SU-DHL-6 (cell line): Measurements from ENCODE around the gene PTPRN2.

ENCODE experiments used
- H2AFZ ChIP-seq: fragments of 200-600 bp; sonication (generic); 2 replicates; pipeline ENCODE4 v1.6.1; 2014; ENCODE audit warnings: low read depth, mild to moderate bottlenecking, moderate library complexity, mixed read lengths, antibody characterized with exemption, low read length; ENCODE audit not compliant: severe bottlenecking
- H3F3A ChIP-seq: fragments of 200-600 bp; shearing (Covaris generic); 2 replicates; pipeline ENCODE4 v1.6.0; 2016; ENCODE audit warnings: antibody characterized with exemption, mild to moderate bottlenecking; ENCODE audit not compliant: insufficient read depth
- H3K27ac ChIP-seq: fragments of 200-600 bp; sonication (generic); 2 replicates; pipeline ENCODE4 v1.5.1; 2016; ENCODE audit warnings: low read depth, mild to moderate bottlenecking, low read length, moderate library complexity, mixed read lengths
- H3K27me3 ChIP-seq: fragments of 200-600 bp; sonication (generic), shearing (Covaris generic); 2 replicates; pipeline ENCODE4 v1.6.0; 2014; ENCODE audit warnings: mild to moderate bottlenecking, low read length
- H3K36me3 ChIP-seq: fragments of 200-600 bp; sonication (generic); 2 replicates; pipeline ENCODE4 v1.6.1; 2014; ENCODE audit warnings: mild to moderate bottlenecking, low read length, mixed read lengths
- H3K4me2 ChIP-seq: fragments of 300-600, 200-600 bp; shearing (Covaris generic), sonication (generic); 2 replicates; pipeline ENCODE4 v1.6.0; 2014; ENCODE audit warnings: low read length, low read depth, mild to moderate bottlenecking; ENCODE audit not compliant: poor library complexity, severe bottlenecking
- H3K4me3 ChIP-seq: fragments of 200-600 bp; sonication (generic); 2 replicates; pipeline ENCODE4 v1.5.1; 2014; ENCODE audit warnings: antibody characterized with exemption, low read length, mild to moderate bottlenecking, mixed read lengths; ENCODE audit not compliant: insufficient read depth, poor library complexity, severe bottlenecking
- H3K79me2 ChIP-seq: fragments of 200-600 bp; sonication (generic); 2 replicates; pipeline ENCODE4 v1.6.1; 2014; ENCODE audit warnings: mild to moderate bottlenecking, low read length, moderate library complexity; ENCODE audit not compliant: insufficient read depth
- H3K9ac ChIP-seq: fragments of 200-600 bp; sonication (generic); 2 replicates; pipeline ENCODE4 v1.7.0; 2014; ENCODE audit warnings: mild to moderate bottlenecking, low read length
- H3K9me2 ChIP-seq: fragments of 200-600 bp; sonication (generic); replicated peaks from 2 replicates; pipeline ENCODE4 v1.6.1; 2014; ENCODE audit warnings: low read length; ENCODE audit not compliant: insufficient read depth
- H3K9me3 ChIP-seq: fragments of 200-600 bp; sonication (generic); 2 replicates; pipeline ENCODE4 v1.6.1; 2014; ENCODE audit warnings: low read length, mixed read lengths; ENCODE audit not compliant: insufficient read depth
- H4K20me1 ChIP-seq: fragments of 200-600 bp; sonication (generic); 2 replicates; pipeline ENCODE4 v1.6.1; 2014; ENCODE audit warnings: low read depth, mild to moderate bottlenecking, antibody characterized with exemption, low read length, moderate library complexity, mixed read lengths
- EZH2phosphoT487 ChIP-seq: fragments of 200-600 bp; sonication (generic), shearing (Covaris generic); conservative IDR thresholded peaks from 2 replicates; pipeline ENCODE4 v1.6.1; 2018; ENCODE audit warnings: mild to moderate bottlenecking, antibody characterized with exemption, low read length, moderate library complexity, mixed read lengths
- TF ChIP-seq, protein P1 (sequence below): fragments of 200-600 bp; sonication (generic); IDR thresholded peaks from one replicate; pipeline ENCODE4 v1.5.1; 2017; ENCODE audit warnings: antibody characterized with exemption, mild to moderate bottlenecking, low read length, moderate library complexity; ENCODE audit not compliant: insufficient read depth, poor library complexity, severe bottlenecking

The PTPRN2 gene

GRCh38 chr7:158443014-158443687 is 144.5 kb downstream of the PTPRN2 start:
- Histone ChIP-seq H3K36me3 (no peaks in the 10 kb centered on the region), H3K27me3 (no peaks in the 10 kb centered on the region), H3K79me2 (no peaks in the 10 kb centered on the region), H3F3A (no peaks in the 10 kb centered on the region), H3K9me3 (peaks cover 3% of the 10 kb centered on the region; the same call in 1 of the 2 replicates), H3K9me2 (no peaks in the 10 kb centered on the region), H3K9ac (no peak overlapping the region), H4K20me1 (no peaks in the 10 kb centered on the region), H3K27ac (no peak overlapping the region), H3K4me3 (no peak overlapping the region), H3K4me2 (no peak overlapping the region), H2AFZ (no peak overlapping the region)
- no peak for TF ChIP-seq EZH2phosphoT487
- TF ChIP-seq, protein P1, sequence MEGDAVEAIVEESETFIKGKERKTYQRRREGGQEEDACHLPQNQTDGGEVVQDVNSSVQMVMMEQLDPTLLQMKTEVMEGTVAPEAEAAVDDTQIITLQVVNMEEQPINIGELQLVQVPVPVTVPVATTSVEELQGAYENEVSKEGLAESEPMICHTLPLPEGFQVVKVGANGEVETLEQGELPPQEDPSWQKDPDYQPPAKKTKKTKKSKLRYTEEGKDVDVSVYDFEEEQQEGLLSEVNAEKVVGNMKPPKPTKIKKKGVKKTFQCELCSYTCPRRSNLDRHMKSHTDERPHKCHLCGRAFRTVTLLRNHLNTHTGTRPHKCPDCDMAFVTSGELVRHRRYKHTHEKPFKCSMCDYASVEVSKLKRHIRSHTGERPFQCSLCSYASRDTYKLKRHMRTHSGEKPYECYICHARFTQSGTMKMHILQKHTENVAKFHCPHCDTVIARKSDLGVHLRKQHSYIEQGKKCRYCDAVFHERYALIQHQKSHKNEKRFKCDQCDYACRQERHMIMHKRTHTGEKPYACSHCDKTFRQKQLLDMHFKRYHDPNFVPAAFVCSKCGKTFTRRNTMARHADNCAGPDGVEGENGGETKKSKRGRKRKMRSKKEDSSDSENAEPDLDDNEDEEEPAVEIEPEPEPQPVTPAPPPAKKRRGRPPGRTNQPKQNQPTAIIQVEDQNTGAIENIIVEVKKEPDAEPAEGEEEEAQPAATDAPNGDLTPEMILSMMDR = no peak

DNA sequence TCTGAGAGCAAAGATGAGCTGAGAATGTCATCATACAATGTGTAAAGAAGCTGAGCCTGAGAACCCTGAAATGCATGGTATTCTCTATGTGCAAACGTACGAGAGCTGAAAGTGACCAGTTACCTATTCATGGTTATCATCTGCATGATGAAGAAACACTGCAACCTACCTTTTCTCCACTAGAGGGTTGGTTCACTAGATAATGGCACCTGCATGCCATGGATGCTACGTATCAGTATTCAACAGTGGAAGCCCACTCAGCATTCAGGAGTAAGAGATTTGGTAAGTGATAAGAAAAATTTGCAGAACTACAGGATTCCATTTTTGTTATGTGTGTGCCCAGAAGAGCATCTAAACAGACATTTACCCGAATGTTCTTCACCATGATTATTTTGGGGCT is 145.4 kb downstream of the PTPRN2 start:
- H3F3A ChIP-seq = no peaks in the 10 kb centered on the region
- H3K4me3 ChIP-seq = no peak overlapping the region
- no peak overlapping the region for H3K4me2 ChIP-seq
- no peak overlapping the region for H3K9ac ChIP-seq
- H3K36me3 ChIP-seq = no peaks in the 10 kb centered on the region
- H3K27me3 ChIP-seq = no peaks in the 10 kb centered on the region
- peaks cover 3% of the 10 kb centered on the region; the same call in 1 of the 2 replicates for H3K9me3 ChIP-seq
- H4K20me1 ChIP-seq = no peaks in the 10 kb centered on the region
- no peak overlapping the region for H3K27ac ChIP-seq
- H3K9me2 ChIP-seq = no peaks in the 10 kb centered on the region
- no peaks in the 10 kb centered on the region for H3K79me2 ChIP-seq
- no peak overlapping the region for H2AFZ ChIP-seq
- TF ChIP-seq, protein P1 = no peak
- no peak for TF ChIP-seq EZH2phosphoT487

DNA sequence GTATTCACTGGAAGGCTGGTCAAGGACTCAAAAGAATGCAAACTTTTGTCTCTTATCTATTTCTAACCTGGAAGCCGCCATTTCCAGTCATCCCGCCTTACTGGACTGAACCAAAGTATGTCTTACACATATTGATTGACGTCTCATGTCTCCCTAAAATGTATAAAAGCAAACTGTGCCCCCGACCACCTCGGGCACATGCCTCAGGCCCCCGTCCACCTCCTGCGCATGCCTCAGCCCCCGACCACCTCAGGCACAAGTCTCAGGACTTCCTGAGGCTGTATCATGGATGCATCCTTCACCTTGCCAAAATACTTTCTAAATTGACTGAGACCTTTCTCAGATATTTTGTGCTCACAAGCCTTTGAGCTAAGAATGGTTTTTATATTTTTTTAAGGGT is 148.6 kb downstream of the PTPRN2 start:
- Histone ChIP-seq H3K9me3 (peaks cover 3% of the 10 kb centered on the region; the same call in 1 of the 2 replicates), H4K20me1 (no peaks in the 10 kb centered on the region), H3K9me2 (no peaks in the 10 kb centered on the region), H3K4me3 (no peak overlapping the region), H3K27me3 (no peaks in the 10 kb centered on the region), H3K9ac (no peak overlapping the region), H3K36me3 (no peaks in the 10 kb centered on the region), H3K79me2 (no peaks in the 10 kb centered on the region), H2AFZ (no peak overlapping the region), H3K4me2 (no peak overlapping the region), H3K27ac (no peak overlapping the region), H3F3A (no peaks in the 10 kb centered on the region)
- TF ChIP-seq EZH2phosphoT487 = no peak
- TF ChIP-seq, protein P1 = no peak
